ENCODE data around the gene FHL5.

GRCh38 chr6:96537726-96538125 lies 25.2 kb upstream of the FHL5 start:
- TF ChIP-seq, protein P1, sequence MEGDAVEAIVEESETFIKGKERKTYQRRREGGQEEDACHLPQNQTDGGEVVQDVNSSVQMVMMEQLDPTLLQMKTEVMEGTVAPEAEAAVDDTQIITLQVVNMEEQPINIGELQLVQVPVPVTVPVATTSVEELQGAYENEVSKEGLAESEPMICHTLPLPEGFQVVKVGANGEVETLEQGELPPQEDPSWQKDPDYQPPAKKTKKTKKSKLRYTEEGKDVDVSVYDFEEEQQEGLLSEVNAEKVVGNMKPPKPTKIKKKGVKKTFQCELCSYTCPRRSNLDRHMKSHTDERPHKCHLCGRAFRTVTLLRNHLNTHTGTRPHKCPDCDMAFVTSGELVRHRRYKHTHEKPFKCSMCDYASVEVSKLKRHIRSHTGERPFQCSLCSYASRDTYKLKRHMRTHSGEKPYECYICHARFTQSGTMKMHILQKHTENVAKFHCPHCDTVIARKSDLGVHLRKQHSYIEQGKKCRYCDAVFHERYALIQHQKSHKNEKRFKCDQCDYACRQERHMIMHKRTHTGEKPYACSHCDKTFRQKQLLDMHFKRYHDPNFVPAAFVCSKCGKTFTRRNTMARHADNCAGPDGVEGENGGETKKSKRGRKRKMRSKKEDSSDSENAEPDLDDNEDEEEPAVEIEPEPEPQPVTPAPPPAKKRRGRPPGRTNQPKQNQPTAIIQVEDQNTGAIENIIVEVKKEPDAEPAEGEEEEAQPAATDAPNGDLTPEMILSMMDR (IDR thresholded peaks at IDR 0.05) = no peak
- no peak for TF ChIP-seq POLR2A (IDR thresholded peaks at IDR 0.05)

Measured in Peyer's patch (tissue), 4 donors.